Neural crest cell (in vitro differentiated cells): ENCODE results near the gene NPY1R. TPM values are rescaled to one million over a fixed set of nuclear protein-coding genes. Genes with fewer than 3 reads are reported as not detected.

Experiments used
- DNase-seq: peaks from one replicate; pipeline ENCODE4 v3.0.0; 2021; ENCODE audit warnings: low read depth, mixed read lengths, low spot score
- H3K27ac Mint-ChIP-seq: one replicate; pipeline ENCODE4 v1.8.0; 2021; ENCODE audit warnings: mild to moderate bottlenecking, mixed read lengths; ENCODE audit not compliant: unreplicated experiment
- H3K27me3 Mint-ChIP-seq: 2 replicates; pipeline ENCODE4 v1.8.0; 2021; ENCODE audit warnings: low read depth, mild to moderate bottlenecking, mixed read lengths
- H3K36me3 Mint-ChIP-seq: 2 replicates; pipeline ENCODE4 v1.8.0; 2021; ENCODE audit warnings: low read depth, mild to moderate bottlenecking, mixed read lengths
- H3K4me1 Mint-ChIP-seq: 2 replicates; pipeline ENCODE4 v1.8.0; 2021; ENCODE audit warnings: mixed read lengths
- H3K4me3 Mint-ChIP-seq: one replicate; pipeline ENCODE4 v1.8.0; 2021; ENCODE audit warnings: mild to moderate bottlenecking, mixed read lengths
- H3K9me3 Mint-ChIP-seq: 2 replicates; pipeline ENCODE4 v1.8.0; 2021; ENCODE audit warnings: mixed read lengths
- CTCF ChIP-seq: fragments of 200-600 bp; sonication (generic); conservative IDR thresholded peaks from 2 replicates; pipeline ENCODE4 v1.5.0; 2021; ENCODE audit warnings: antibody characterized with exemption, mild to moderate bottlenecking
- total RNA-seq: library from RNA; stranded (reverse); gene quantifications from 2 replicates; pipeline ENCODE4 v1.2.1, GENCODE V29; 2021

The NPY1R gene
- total RNA-seq, 1 donor from 2014 or later = 0.49 TPM

- H3K4me3 Mint-ChIP-seq = no peak overlapping the region
- no peaks in the 10 kb centered on the region for H3K9me3 Mint-ChIP-seq
- peaks cover 71% of the 10 kb centered on the region for H3K27me3 Mint-ChIP-seq
- no peaks in the 10 kb centered on the region for H3K36me3 Mint-ChIP-seq
- TF ChIP-seq CTCF = no peak
- DNase-seq = no peak
- H3K27ac Mint-ChIP-seq = no peak overlapping the region
- peaks cover 13% of the 10 kb centered on the region for H3K4me1 Mint-ChIP-seq
These were observed 3.0 kb upstream of the NPY1R start for GRCh38 chr4:163335384-163335783.

GRCh38 chr4:163331629-163332376 is 593 bp downstream of the NPY1R start:
- Mint-ChIP-seq H3K9me3 (no peaks in the 10 kb centered on the region), H3K4me3 (peak overlapping the region; percentile 97), H3K27ac (no peak overlapping the region), H3K27me3 (peaks cover 73% of the 10 kb centered on the region), H3K36me3 (no peaks in the 10 kb centered on the region), H3K4me1 (peaks cover 13% of the 10 kb centered on the region)
- peak; percentile 21 for DNase-seq
- peak; percentile 36 for TF ChIP-seq CTCF

- peaks cover 72% of the 10 kb centered on the region for H3K27me3 Mint-ChIP-seq
- no peak for TF ChIP-seq CTCF
These were observed 1.3 kb downstream of the NPY1R start for GRCh38 chr4:163330916-163331628.

GRCh38 chr4:163317110-163317509 is 15.3 kb downstream of the NPY1R start:
- peaks cover 3% of the 10 kb centered on the region for H3K27me3 Mint-ChIP-seq
- no peak for TF ChIP-seq CTCF
- H3K4me1 Mint-ChIP-seq = no peaks in the 10 kb centered on the region
- no peak overlapping the region for H3K27ac Mint-ChIP-seq
- H3K9me3 Mint-ChIP-seq = peaks cover 19% of the 10 kb centered on the region
- DNase-seq = no peak
- no peak overlapping the region for H3K4me3 Mint-ChIP-seq
- H3K36me3 Mint-ChIP-seq = no peaks in the 10 kb centered on the region

More at GRCh38 chr4:163330916-163331628, 1.3 kb downstream of the NPY1R start:
- Mint-ChIP-seq H3K27ac (no peak overlapping the region), H3K36me3 (no peaks in the 10 kb centered on the region), H3K9me3 (no peaks in the 10 kb centered on the region), H3K4me1 (peaks cover 13% of the 10 kb centered on the region), H3K4me3 (peak overlapping the region; percentile 97)
- DNase-seq = no peak

- Mint-ChIP-seq H3K9me3 (peaks cover 2% of the 10 kb centered on the region), H3K4me1 (no peaks in the 10 kb centered on the region), H3K27me3 (peaks cover 9% of the 10 kb centered on the region), H3K27ac (no peak overlapping the region), H3K36me3 (no peaks in the 10 kb centered on the region), H3K4me3 (no peak overlapping the region)
- TF ChIP-seq CTCF = no peak
- no peak for DNase-seq
These were observed 22.9 kb downstream of the NPY1R start for GRCh38 chr4:163309466-163309865.
